SIG-M5 treated with dmso at 0.1 percent for 504 hours (cell line): ENCODE results near the gene AMOTL1.
"Not testable (repeated sequence)": the region's sequence is repeated elsewhere in the genome, so short reads cannot be mapped to it uniquely, and the experiment has no call there.

Source experiments
- DNase-seq: peaks from one replicate; lab custom pipeline; 2025; ENCODE audit not compliant: unreplicated experiment; lab: John Stamatoyannopoulos, UW

AMOTL1 gene

GRCh38 chr11:94913718-94914394, 145.7 kb downstream of the AMOTL1 start:
- DNase-seq: not testable (repeated sequence)

GRCh38 chr11:94920311-94920710, 152.2 kb downstream of the AMOTL1 start:
- no peak for DNase-seq

GRCh38 chr11:94922321-94923003, 154.3 kb downstream of the AMOTL1 start:
- DNase-seq: peak; percentile 46

- DNase-seq: no peak
Observed at GRCh38 chr11:94923004-94923334, 154.8 kb downstream of the AMOTL1 start.

GRCh38 chr11:94924171-94924572, 156.0 kb downstream of the AMOTL1 start:
- DNase-seq: no peak

- DNase-seq: no peak
Observed at GRCh38 chr11:94924612-94925011, 156.5 kb downstream of the AMOTL1 start.

- DNase-seq: no peak
Observed at GRCh38 chr11:94925422-94926270, 157.5 kb downstream of the AMOTL1 start.

- no peak for DNase-seq
Observed at GRCh38 chr11:94926271-94926625, 158.1 kb downstream of the AMOTL1 start.
